Measurements from ENCODE around the gene ARF1.

ARF1 gene

DNA sequence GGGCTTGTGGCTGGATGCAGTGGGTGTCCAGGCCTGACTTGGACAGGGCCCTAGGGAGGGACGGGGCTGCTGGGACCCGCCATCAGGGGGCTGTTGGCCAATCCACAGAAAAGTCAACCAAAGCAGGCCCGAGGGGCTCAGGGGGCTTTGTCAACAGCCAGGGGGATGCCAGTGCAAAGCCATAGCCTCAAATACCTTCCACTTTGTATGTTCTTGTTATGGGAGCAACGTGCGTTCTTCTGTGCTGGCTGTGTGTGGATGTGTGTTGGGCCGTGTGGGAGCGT, 35.4 kb upstream of the ARF1 start:
- H3K4me3 ChIP-seq (IDR thresholded peaks at IDR 0.05; ENCODE audit: insufficient read depth, low read depth, low read length): no peak overlapping the region
- H3K79me2 ChIP-seq (ENCODE audit: insufficient read depth, low read depth): no peaks in the 10 kb centered on the region
- H3K36me3 ChIP-seq (ENCODE audit: insufficient read depth): no peaks in the 10 kb centered on the region
- no peak overlapping the region for H3K9ac ChIP-seq
- no peak overlapping the region for H3K27ac ChIP-seq
- no peaks in the 10 kb centered on the region for H4K20me1 ChIP-seq (ENCODE audit: insufficient read depth)
- H2AFZ ChIP-seq (ENCODE audit: low read depth): no peak overlapping the region
- H3K4me2 ChIP-seq: no peak overlapping the region
- no peaks in the 10 kb centered on the region for H3K4me1 ChIP-seq (ENCODE audit: low read depth, poor library complexity, severe bottlenecking)
- H3K27me3 ChIP-seq (ENCODE audit: insufficient read depth, low read depth): no peaks in the 10 kb centered on the region
- TF ChIP-seq, protein P1, sequence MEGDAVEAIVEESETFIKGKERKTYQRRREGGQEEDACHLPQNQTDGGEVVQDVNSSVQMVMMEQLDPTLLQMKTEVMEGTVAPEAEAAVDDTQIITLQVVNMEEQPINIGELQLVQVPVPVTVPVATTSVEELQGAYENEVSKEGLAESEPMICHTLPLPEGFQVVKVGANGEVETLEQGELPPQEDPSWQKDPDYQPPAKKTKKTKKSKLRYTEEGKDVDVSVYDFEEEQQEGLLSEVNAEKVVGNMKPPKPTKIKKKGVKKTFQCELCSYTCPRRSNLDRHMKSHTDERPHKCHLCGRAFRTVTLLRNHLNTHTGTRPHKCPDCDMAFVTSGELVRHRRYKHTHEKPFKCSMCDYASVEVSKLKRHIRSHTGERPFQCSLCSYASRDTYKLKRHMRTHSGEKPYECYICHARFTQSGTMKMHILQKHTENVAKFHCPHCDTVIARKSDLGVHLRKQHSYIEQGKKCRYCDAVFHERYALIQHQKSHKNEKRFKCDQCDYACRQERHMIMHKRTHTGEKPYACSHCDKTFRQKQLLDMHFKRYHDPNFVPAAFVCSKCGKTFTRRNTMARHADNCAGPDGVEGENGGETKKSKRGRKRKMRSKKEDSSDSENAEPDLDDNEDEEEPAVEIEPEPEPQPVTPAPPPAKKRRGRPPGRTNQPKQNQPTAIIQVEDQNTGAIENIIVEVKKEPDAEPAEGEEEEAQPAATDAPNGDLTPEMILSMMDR (conservative IDR thresholded peaks at IDR 0.05; ENCODE audit: low read depth, low read length): no peak

DNA sequence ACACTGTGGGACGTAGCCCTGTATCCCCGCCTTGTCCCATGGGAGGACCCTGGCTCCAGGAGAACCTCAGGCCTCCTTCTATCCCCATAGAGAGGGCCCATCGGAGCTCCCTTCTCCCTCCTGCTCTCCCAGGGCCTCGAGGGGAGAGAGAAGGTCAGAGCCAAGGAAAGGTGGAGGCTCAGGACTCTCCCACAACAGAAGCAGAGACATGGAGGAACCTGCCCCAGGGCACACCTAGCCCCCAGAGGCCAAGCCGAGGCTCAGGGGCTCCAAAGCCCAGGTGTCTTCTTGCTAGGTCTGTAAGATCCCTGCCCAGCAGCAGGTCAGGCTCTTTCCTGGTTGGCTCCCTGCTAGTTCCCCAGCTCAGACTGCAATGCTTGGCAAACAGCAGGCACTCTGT, 34.4 kb upstream of the ARF1 start:
- TF ChIP-seq, protein P1 (conservative IDR thresholded peaks at IDR 0.05; ENCODE audit: low read depth, low read length): no peak
- no peaks in the 10 kb centered on the region for H3K36me3 ChIP-seq (ENCODE audit: insufficient read depth)
- H3K27ac ChIP-seq: no peak overlapping the region
- no peaks in the 10 kb centered on the region for H3K79me2 ChIP-seq (ENCODE audit: insufficient read depth, low read depth)
- no peak overlapping the region for H2AFZ ChIP-seq (ENCODE audit: low read depth)
- H4K20me1 ChIP-seq (ENCODE audit: insufficient read depth): no peaks in the 10 kb centered on the region
- no peak overlapping the region for H3K4me3 ChIP-seq (IDR thresholded peaks at IDR 0.05; ENCODE audit: insufficient read depth, low read depth, low read length)
- no peak overlapping the region for H3K4me2 ChIP-seq
- no peaks in the 10 kb centered on the region for H3K4me1 ChIP-seq (ENCODE audit: low read depth, poor library complexity, severe bottlenecking)
- H3K9ac ChIP-seq: no peak overlapping the region
- no peaks in the 10 kb centered on the region for H3K27me3 ChIP-seq (ENCODE audit: insufficient read depth, low read depth)

DNA sequence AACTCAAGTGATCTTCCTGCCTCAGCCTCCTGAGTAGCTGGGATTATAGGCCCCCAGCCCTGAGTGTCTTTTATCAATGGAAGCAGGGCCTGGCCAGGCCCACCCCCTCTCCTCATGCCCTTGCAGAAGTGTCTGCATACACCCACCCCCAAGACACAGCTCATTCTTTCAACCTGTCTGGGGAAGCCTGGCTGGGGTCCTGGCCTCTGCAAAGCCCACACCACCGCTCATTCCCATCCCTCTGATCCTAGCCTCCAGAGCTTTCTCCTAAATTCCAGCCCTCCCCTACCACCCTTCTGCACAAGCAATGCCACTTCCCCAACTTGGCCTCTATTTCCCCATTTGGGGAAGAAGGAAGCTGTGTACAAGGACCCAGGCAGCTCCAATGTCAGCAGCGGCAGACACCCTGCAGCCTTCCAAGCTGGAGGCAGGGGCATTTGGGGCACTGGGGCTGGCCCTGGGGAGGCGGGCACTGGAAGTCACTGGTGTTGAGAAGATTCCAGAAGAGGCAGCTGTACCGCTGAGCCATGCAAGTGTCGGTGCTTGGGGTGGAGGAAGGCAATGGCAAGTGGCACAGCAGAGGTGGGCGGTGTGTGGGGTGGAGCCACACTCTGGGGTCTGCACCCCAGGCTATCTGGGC, 33.7 kb upstream of the ARF1 start:
- Histone ChIP-seq H3K27ac (no peak overlapping the region), H3K4me3 (IDR thresholded peaks at IDR 0.05; ENCODE audit: insufficient read depth, low read depth, low read length) (no peak overlapping the region), H3K79me2 (ENCODE audit: insufficient read depth, low read depth) (no peaks in the 10 kb centered on the region), H3K4me1 (ENCODE audit: low read depth, poor library complexity, severe bottlenecking) (no peaks in the 10 kb centered on the region), H3K36me3 (ENCODE audit: insufficient read depth) (no peaks in the 10 kb centered on the region), H4K20me1 (ENCODE audit: insufficient read depth) (no peaks in the 10 kb centered on the region), H3K27me3 (ENCODE audit: insufficient read depth, low read depth) (no peaks in the 10 kb centered on the region), H2AFZ (ENCODE audit: low read depth) (no peak overlapping the region), H3K4me2 (no peak overlapping the region), H3K9ac (no peak overlapping the region)
- TF ChIP-seq, protein P1 (conservative IDR thresholded peaks at IDR 0.05; ENCODE audit: low read depth, low read length): no peak

DNA sequence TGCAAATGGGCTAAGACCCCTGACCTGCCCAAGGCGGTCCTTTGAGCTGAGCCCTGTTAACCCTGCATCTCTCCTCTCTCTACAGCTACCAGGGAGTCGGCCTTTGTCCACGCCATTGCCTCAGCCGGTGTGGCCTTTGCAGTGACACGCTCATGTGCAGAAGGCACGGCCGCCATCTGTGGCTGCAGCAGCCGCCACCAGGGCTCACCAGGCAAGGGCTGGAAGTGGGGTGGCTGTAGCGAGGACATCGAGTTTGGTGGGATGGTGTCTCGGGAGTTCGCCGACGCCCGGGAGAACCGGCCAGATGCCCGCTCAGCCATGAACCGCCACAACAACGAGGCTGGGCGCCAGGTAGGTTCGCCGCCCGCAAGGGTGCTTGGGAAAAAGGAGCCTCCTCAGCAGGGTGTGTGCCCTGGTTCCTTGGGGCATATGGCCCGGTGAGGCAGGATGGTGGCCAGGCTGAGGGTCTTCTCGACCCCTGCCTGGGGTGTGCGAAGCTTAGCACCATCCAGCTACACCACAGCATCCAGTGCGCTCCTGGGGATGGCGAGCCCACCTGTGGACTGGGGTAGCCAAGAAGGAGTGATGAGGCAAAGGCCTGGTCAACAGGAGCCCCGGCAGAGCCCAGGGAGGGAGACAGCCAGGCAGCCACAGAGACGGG, 31.8 kb upstream of the ARF1 start:
- Histone ChIP-seq H3K4me2 (no peak overlapping the region), H3K4me3 (IDR thresholded peaks at IDR 0.05; ENCODE audit: insufficient read depth, low read depth, low read length) (no peak overlapping the region), H3K9ac (no peak overlapping the region), H3K27me3 (ENCODE audit: insufficient read depth, low read depth) (no peaks in the 10 kb centered on the region), H2AFZ (ENCODE audit: low read depth) (no peak overlapping the region), H3K27ac (no peak overlapping the region), H4K20me1 (ENCODE audit: insufficient read depth) (no peaks in the 10 kb centered on the region), H3K4me1 (ENCODE audit: low read depth, poor library complexity, severe bottlenecking) (no peaks in the 10 kb centered on the region), H3K36me3 (ENCODE audit: insufficient read depth) (no peaks in the 10 kb centered on the region), H3K79me2 (ENCODE audit: insufficient read depth, low read depth) (no peaks in the 10 kb centered on the region)
- TF ChIP-seq, protein P1 (conservative IDR thresholded peaks at IDR 0.05; ENCODE audit: low read depth, low read length): no peak
